Measurements from ENCODE around the gene RAB8B. TPM values are rescaled to one million over a fixed set of nuclear protein-coding genes. Genes with fewer than 3 reads are reported as not detected.

RAB8B gene
- total RNA-seq, 1 donor from 2014 or later, result 12.3 TPM

DNA sequence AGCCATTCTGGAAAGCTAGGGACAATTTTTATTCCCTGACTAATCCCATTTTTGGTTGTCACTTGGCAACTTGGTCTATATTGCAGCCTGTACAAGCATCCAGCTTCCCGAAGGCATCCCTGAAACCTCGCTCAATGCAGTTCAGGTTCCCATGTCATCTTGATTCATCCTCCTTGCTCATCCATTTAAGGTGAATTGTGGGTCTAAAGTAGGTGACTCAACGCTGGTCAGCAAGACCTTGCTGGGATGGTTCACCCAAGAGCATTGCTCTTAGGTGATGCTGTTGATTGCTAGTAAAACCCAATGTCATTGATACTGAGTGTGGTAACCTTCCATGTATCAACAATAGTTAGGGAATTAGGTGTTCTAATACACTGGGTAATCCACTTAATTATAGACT lies 13.1 kb upstream of the RAB8B start:
- ATAC-seq (no peak), DNase-seq (ENCODE audit: missing footprints) (no peak)
- intact Hi-C loops (cut with DNase I), result no loop called here

DNA sequence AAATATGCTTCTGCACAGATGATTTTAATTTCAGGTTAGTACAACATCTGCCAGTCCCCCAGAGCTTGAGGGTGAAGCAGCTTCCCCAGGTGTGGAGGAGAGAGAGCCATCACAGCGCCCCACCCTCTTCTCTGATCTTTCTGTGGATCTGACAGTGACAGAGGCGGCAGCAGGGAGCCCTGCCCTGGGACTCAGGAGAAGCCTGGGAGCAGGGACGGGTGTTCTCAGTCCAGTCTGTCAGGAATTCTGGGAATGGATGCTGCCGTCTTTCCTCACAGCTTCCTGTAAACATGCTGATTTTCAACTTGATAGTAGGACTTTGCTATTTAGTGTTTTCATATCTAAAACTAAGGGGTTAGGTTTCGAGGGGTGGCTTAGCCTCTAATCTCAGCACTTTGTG lies 11.4 kb upstream of the RAB8B start:
- DNase-seq (ENCODE audit: missing footprints) (no peak), ATAC-seq (no peak)
- intact Hi-C loops (cut with DNase I), result no loop called here

DNA sequence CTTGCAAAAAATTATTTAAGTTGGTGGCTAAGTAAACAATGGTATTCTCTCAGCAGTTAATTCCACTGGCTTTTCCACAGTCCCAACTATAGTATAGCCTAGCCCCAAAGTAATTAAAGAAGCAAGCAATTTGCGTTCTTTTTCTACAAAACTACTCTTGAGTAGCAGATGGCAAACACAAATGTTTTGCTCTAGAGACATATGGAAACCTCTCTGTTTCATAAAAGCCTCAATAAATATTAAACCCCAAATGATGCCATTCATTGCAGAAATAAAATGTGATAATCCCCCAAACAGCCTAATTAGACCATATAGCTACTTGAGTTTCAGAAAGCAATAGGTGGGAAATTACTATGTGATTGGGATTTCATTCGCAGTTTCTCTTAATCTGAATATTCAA lies 8.7 kb upstream of the RAB8B start:
- ATAC-seq (no peak), DNase-seq (ENCODE audit: missing footprints) (no peak)
- intact Hi-C loops (cut with DNase I), result no loop called here

DNA sequence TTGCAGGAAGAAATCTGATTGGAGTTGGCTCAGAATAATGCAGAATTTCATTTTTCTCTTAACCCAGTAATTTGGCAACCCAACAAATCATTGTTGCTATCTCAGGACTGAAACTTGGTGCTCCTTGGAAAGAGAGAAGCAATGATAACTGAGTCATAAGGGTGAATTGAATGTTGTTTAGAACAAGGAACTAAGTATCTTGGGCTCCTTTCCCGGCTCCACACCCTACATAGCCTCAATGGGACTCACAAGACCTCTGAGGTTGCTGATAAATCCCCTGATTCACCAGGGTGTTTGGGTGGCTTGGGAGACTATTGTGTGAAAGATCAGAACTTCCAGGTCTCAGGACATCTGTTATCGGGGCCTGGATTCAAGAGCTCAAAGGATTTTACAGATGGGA lies 7.8 kb upstream of the RAB8B start:
- ATAC-seq (no peak), DNase-seq (ENCODE audit: missing footprints) (no peak)
- intact Hi-C loops (cut with DNase I), result no loop called here

- DNase-seq (ENCODE audit: missing footprints) (no peak), ATAC-seq (no peak)
- intact Hi-C loops (cut with DNase I), result no loop called here
Measured at GRCh38 chr15:63185206-63185605, 4.2 kb upstream of the RAB8B start.

- ATAC-seq (no peak), DNase-seq (ENCODE audit: missing footprints) (no peak)
- intact Hi-C loops (cut with DNase I), result no loop called here
Measured at GRCh38 chr15:63186065-63186464, 3.3 kb upstream of the RAB8B start.

DNA sequence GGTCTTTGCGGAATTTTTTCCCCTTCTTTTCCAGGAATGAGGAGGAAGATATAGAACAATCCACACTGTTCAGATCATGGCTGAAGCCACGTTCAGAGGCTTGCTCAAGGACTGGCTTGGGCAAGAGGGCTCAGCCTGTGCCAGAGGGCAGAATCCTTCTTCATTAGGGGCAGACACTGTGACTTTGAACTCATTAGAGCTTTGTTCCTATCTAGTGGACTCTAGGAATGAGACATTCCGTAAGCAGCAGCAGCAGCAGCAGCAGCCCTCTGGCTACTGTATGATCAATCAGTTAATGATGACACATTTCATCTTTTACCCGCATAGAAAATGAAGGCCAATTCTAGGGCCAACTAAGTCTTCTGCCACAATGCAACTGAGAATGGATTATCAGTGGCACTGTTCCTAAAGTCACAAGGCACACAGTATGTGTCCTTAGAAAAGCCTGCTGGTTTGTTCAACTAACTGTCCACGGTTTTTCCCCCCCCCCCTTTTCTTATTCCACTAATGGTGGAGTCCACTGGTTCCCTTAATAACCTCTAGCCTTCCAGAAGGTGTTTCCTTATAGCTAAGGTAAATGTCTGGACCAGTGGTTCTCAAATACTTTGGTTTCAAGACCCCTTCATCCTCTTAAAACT lies 1.7 kb upstream of the RAB8B start:
- intact Hi-C loops (cut with DNase I), result loop anchor here (2.0 kb wide), 2 partner anchors 31 to 89 kb away; partner anchors contain the start of genes APH1B and RPS27L
- ATAC-seq (no peak), DNase-seq (ENCODE audit: missing footprints) (no peak)

GRCh38 chr15:63188247-63188925 lies 1.0 kb upstream of the RAB8B start:
- DNase-seq (ENCODE audit: missing footprints), result no peak
- ATAC-seq, result no peak
- intact Hi-C loops (cut with DNase I), result loop anchor here (2.0 kb wide), 2 partner anchors 32 to 88 kb away; partner anchors contain the start of genes APH1B and RPS27L

- DNase-seq (ENCODE audit: missing footprints), result no peak
- no peak for ATAC-seq
- intact Hi-C loops (cut with DNase I), result loop anchor here (2.0 to 5.0 kb wide), 3 partner anchors 33 to 87 kb away; partner anchors contain the start of genes APH1B and RPS27L
Measured at GRCh38 chr15:63189941-63190768, 749 bp downstream of the RAB8B start.

- intact Hi-C loops (cut with DNase I), result loop anchor here (5.0 kb wide), 1 partner anchor 51 kb away; no protein-coding TSS in a partner anchor
- DNase-seq (ENCODE audit: missing footprints) (no peak), ATAC-seq (no peak)
Measured at GRCh38 chr15:63190769-63191649, 1.6 kb downstream of the RAB8B start.

DNA sequence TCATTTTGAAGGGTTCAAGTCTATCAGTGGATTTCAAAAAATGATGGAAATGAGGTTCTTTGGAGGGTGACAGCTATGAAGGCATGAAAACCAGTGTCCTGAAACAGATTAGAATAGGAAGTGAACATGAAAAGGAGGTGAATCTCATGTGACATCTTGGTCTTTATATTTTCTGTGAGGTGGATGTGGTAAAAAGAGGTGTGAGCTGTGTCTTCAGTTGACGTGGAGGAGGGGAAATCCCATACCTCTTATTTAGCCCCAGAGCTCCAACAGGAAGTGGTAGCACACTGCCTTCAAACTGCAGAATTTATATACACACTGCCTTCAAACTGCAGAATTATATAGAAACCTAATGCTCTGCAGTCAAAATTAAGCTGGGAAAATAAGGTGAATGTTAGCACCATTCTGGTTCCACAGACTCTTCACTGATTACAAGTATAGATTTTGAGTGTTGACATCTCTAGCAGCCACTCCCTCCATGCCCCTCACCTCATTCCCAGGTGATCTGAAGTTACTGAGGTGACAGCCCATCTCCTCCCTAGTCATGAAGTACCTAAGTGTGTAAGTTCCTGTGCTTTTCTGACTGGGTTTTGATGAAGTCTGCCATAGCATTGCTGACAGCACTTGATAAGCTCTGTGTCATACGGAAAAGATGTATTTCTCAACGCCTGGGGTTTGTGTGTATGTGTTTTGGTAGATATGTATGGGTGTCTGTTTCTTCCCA lies 2.7 kb downstream of the RAB8B start:
- DNase-seq (ENCODE audit: missing footprints), result no peak
- intact Hi-C loops (cut with DNase I), result loop anchor here (5.0 kb wide), 1 partner anchor 50 kb away; no protein-coding TSS in a partner anchor

GRCh38 chr15:63192619-63193206 lies 3.3 kb downstream of the RAB8B start:
- DNase-seq (ENCODE audit: missing footprints), result no peak
- intact Hi-C loops (cut with DNase I), result loop anchor here (5.0 kb wide), 1 partner anchor 50 kb away; no protein-coding TSS in a partner anchor
- ATAC-seq, result no peak

More for the DNA sequence above, 2.7 kb downstream of the RAB8B start:
- no peak for ATAC-seq

GRCh38 chr15:63194302-63194701 lies 4.9 kb downstream of the RAB8B start:
- intact Hi-C loops (cut with DNase I), result loop anchor here (5.0 kb wide), 1 partner anchor 48 kb away; no protein-coding TSS in a partner anchor
- ATAC-seq, result no peak
- no peak for DNase-seq (ENCODE audit: missing footprints)

DNA sequence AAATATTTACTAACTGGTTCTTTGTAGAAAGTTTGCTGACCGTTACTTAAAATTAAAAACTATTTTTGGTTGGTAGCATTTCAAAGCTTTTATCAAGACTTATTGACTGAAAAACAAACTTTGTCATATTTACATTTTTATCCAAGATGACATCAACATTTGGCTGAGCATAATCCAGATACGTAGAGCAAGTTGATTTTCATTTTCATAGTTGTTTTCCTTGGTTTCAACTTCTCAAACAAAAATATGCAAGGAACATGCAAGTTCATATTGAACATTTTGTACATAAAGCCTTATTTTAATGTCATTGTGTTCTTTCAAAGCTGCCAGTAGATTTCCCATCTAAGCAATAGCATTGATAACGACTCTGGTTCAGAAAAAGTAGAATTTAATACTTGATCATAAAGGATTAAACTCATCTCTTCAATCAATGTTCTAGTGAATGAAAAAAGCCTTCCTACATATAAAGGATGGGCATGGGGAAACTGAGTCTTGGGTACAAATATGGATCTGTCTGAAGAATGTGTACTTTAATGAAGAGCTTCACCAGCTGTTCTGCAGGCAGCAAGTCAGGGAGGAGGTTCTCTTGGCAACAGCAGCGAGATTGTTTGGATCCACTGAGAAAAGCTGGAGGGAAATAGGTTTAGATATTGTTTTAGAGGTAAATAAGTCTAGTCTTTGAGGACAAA lies 5.6 kb downstream of the RAB8B start:
- DNase-seq (ENCODE audit: missing footprints), result no peak
- intact Hi-C loops (cut with DNase I), result loop anchor here (5.0 kb wide), 1 partner anchor 47 kb away; no protein-coding TSS in a partner anchor
- ATAC-seq, result no peak

- no peak for ATAC-seq
- intact Hi-C loops (cut with DNase I), result no loop called here
Measured at GRCh38 chr15:63195569-63196015, 6.2 kb downstream of the RAB8B start.

DNA sequence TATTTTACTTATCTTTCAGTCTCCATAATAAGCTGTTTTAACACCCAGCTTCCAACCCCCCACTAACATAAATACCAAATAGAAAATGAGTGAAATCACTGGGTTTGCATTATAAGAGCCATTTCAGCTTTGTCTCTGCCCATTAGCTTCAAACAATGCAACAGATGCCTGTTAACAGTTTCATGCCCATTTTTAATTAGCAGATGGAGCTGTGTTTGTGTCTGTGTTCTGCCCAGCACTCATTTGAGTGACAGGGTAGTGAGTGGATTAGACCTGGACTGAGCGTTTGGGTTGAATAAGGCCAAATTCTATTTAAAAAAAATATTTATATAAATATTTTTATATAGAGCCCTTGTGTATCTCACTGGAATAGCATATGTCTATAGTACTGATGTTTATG lies 7.4 kb downstream of the RAB8B start:
- DNase-seq (ENCODE audit: missing footprints), result no peak
- intact Hi-C loops (cut with DNase I), result no loop called here
- no peak for ATAC-seq

More at GRCh38 chr15:63195569-63196015, 6.2 kb downstream of the RAB8B start:
- DNase-seq (ENCODE audit: missing footprints), result no peak

GRCh38 chr15:63197626-63198025 lies 8.2 kb downstream of the RAB8B start:
- ATAC-seq, result no peak
- intact Hi-C loops (cut with DNase I), result no loop called here

More at GRCh38 chr15:63197626-63198025, 8.2 kb downstream of the RAB8B start:
- DNase-seq (ENCODE audit: missing footprints), result no peak
